Measurements from ENCODE around the gene GNG13. TPM values are rescaled to one million over a fixed set of nuclear protein-coding genes. Genes with fewer than 3 reads are reported as not detected.

The GNG13 gene
- total RNA-seq, 4 donors from 2014 or later: not detected

GRCh38 chr16:845351-845745 lies 44.8 kb upstream of the GNG13 start:
- intact Hi-C loops (cut with DNase I; ENCODE audit: low total_unique reads): no loop called here
- H3K4me1 ChIP-seq: no peaks in the 10 kb centered on the region
- no peak for DNase-seq

GRCh38 chr16:844638-845350 lies 44.3 kb upstream of the GNG13 start:
- no peaks in the 10 kb centered on the region for H3K9me3 ChIP-seq
- H3K27ac ChIP-seq: no peak overlapping the region
- no peaks in the 10 kb centered on the region for H3K27me3 ChIP-seq
- H3K36me3 ChIP-seq: no peaks in the 10 kb centered on the region
- intact Hi-C loops (cut with DNase I; ENCODE audit: low total_unique reads): no loop called here
- no peak for DNase-seq
- no peak for TF ChIP-seq CTCF (IDR thresholded peaks at IDR 0.05)
- TF ChIP-seq POLR2A (IDR thresholded peaks at IDR 0.05): no peak
- H3K4me3 ChIP-seq: no peak overlapping the region
- H3K4me1 ChIP-seq: no peaks in the 10 kb centered on the region

More at GRCh38 chr16:845351-845745, 44.8 kb upstream of the GNG13 start:
- H3K27me3 ChIP-seq: no peaks in the 10 kb centered on the region
- no peak overlapping the region for H3K4me3 ChIP-seq
- H3K27ac ChIP-seq: no peak overlapping the region
- H3K36me3 ChIP-seq: no peaks in the 10 kb centered on the region
- no peaks in the 10 kb centered on the region for H3K9me3 ChIP-seq
- no peak for TF ChIP-seq POLR2A (IDR thresholded peaks at IDR 0.05)
- no peak for TF ChIP-seq CTCF (IDR thresholded peaks at IDR 0.05)

GRCh38 chr16:843771-844170 lies 43.2 kb upstream of the GNG13 start:
- Histone ChIP-seq H3K27ac (no peak overlapping the region), H3K27me3 (no peaks in the 10 kb centered on the region), H3K36me3 (no peaks in the 10 kb centered on the region), H3K4me1 (no peaks in the 10 kb centered on the region), H3K9me3 (no peaks in the 10 kb centered on the region), H3K4me3 (no peak overlapping the region)
- no peak for DNase-seq
- intact Hi-C loops (cut with DNase I; ENCODE audit: low total_unique reads): no loop called here
- TF ChIP-seq POLR2A (IDR thresholded peaks at IDR 0.05) (no peak), CTCF (IDR thresholded peaks at IDR 0.05) (no peak)

- no peak for TF ChIP-seq CTCF (IDR thresholded peaks at IDR 0.05)
- TF ChIP-seq POLR2A (IDR thresholded peaks at IDR 0.05): no peak
- Histone ChIP-seq H3K27ac (no peak overlapping the region), H3K9me3 (no peaks in the 10 kb centered on the region), H3K4me3 (no peak overlapping the region), H3K36me3 (no peaks in the 10 kb centered on the region), H3K4me1 (no peaks in the 10 kb centered on the region), H3K27me3 (peaks cover 0 to 2% of the 10 kb centered on the region in 2 donors)
- intact Hi-C loops (cut with DNase I; ENCODE audit: low total_unique reads): no loop called here
- no peak for DNase-seq
These were observed 42.4 kb upstream of the GNG13 start for GRCh38 chr16:842711-843560.

- Histone ChIP-seq H3K4me1 (no peaks in the 10 kb centered on the region), H3K9me3 (no peaks in the 10 kb centered on the region), H3K36me3 (no peaks in the 10 kb centered on the region), H3K4me3 (no peak overlapping the region), H3K27me3 (peaks cover 0 to 3% of the 10 kb centered on the region in 2 donors), H3K27ac (no peak overlapping the region)
- DNase-seq: peak in 1 of 2 donors; percentile 38
- intact Hi-C loops (cut with DNase I; ENCODE audit: low total_unique reads): no loop called here
- TF ChIP-seq CTCF (IDR thresholded peaks at IDR 0.05) (no peak), POLR2A (IDR thresholded peaks at IDR 0.05) (no peak)
These were observed 41.5 kb upstream of the GNG13 start for GRCh38 chr16:842061-842476.
